HL-60 (cell line): ENCODE data around the gene FILIP1L.

Source experiments
- DNase-seq, 2 experiments: peaks; one replicate each; pipeline ENCODE4 v3.0.0-alpha.2; 2010 to 2020; ENCODE audit warnings: low read depth in 1 of 2, low spot score in 1 of 2
- H3K27ac ChIP-seq: fragments of 250-450 bp; sonication (Bioruptor Pico); replicated peaks from 2 replicates; pipeline ENCODE4 v1.5.1; 2020; ENCODE audit warnings: mild to moderate bottlenecking, moderate library complexity
- H3K27me3 ChIP-seq: fragments of 250-450 bp; sonication (Bioruptor Pico); 2 replicates; pipeline ENCODE4 v1.5.1; 2021; ENCODE audit warnings: mild to moderate bottlenecking, moderate library complexity; ENCODE audit not compliant: insufficient read depth, poor library complexity, severe bottlenecking
- H3K4me3 ChIP-seq: replicated peaks from 2 replicates; pipeline ENCODE4 v1.5.1; 2011; ENCODE audit warnings: mild to moderate bottlenecking, control low read depth, low read length; ENCODE audit not compliant: insufficient read depth
- GABPA ChIP-seq: IDR thresholded peaks from 2 replicates; pipeline ENCODE4 v1.6.1; 2012; ENCODE audit warnings: low read depth
- POLR2AphosphoS5 ChIP-seq: IDR thresholded peaks from 2 replicates; pipeline ENCODE4 v1.6.1; 2012; ENCODE audit warnings: low read depth
- SPI1 ChIP-seq: IDR thresholded peaks from 2 replicates; pipeline ENCODE4 v1.6.1; 2012; ENCODE audit warnings: low read depth, mild to moderate bottlenecking, borderline replicate concordance
- TF ChIP-seq, protein P1 (sequence below): IDR thresholded peaks from one replicate; pipeline ENCODE4 v1.5.1; 2011; ENCODE audit warnings: low read length, control low read depth, inconsistent platforms; ENCODE audit not compliant: insufficient read depth
- TF ChIP-seq, protein P2 (sequence below): IDR thresholded peaks from 2 replicates; pipeline ENCODE4 v1.6.1; 2012; ENCODE audit warnings: low read depth; ENCODE audit not compliant: insufficient replicate concordance

FILIP1L gene

DNA sequence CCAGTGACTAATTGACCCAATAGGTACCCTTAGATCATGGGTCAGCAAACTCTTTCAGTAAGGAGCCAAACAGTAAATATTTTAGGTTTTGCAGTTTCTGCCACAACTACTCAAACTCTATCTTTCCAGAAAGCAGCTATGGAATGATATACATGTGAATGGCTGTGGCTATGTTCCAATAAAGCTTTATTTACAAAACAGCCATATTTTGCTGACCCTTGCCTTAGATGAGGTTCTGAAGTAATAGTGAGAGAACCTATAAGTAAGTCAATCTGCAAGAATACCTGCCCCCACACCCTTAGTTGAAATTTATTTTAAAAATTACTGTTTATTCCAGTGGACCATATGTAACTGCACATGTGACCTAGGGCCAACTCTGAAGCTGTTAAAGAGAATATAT is 162.6 kb downstream of the FILIP1L start:
- Histone ChIP-seq H3K27me3 (no peaks in the 10 kb centered on the region), H3K27ac (no peak overlapping the region), H3K4me3 (no peak overlapping the region)
- TF ChIP-seq POLR2AphosphoS5: no peak
- no peak for TF ChIP-seq GABPA
- TF ChIP-seq, protein P1, sequence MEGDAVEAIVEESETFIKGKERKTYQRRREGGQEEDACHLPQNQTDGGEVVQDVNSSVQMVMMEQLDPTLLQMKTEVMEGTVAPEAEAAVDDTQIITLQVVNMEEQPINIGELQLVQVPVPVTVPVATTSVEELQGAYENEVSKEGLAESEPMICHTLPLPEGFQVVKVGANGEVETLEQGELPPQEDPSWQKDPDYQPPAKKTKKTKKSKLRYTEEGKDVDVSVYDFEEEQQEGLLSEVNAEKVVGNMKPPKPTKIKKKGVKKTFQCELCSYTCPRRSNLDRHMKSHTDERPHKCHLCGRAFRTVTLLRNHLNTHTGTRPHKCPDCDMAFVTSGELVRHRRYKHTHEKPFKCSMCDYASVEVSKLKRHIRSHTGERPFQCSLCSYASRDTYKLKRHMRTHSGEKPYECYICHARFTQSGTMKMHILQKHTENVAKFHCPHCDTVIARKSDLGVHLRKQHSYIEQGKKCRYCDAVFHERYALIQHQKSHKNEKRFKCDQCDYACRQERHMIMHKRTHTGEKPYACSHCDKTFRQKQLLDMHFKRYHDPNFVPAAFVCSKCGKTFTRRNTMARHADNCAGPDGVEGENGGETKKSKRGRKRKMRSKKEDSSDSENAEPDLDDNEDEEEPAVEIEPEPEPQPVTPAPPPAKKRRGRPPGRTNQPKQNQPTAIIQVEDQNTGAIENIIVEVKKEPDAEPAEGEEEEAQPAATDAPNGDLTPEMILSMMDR: no peak
- TF ChIP-seq, protein P2, sequence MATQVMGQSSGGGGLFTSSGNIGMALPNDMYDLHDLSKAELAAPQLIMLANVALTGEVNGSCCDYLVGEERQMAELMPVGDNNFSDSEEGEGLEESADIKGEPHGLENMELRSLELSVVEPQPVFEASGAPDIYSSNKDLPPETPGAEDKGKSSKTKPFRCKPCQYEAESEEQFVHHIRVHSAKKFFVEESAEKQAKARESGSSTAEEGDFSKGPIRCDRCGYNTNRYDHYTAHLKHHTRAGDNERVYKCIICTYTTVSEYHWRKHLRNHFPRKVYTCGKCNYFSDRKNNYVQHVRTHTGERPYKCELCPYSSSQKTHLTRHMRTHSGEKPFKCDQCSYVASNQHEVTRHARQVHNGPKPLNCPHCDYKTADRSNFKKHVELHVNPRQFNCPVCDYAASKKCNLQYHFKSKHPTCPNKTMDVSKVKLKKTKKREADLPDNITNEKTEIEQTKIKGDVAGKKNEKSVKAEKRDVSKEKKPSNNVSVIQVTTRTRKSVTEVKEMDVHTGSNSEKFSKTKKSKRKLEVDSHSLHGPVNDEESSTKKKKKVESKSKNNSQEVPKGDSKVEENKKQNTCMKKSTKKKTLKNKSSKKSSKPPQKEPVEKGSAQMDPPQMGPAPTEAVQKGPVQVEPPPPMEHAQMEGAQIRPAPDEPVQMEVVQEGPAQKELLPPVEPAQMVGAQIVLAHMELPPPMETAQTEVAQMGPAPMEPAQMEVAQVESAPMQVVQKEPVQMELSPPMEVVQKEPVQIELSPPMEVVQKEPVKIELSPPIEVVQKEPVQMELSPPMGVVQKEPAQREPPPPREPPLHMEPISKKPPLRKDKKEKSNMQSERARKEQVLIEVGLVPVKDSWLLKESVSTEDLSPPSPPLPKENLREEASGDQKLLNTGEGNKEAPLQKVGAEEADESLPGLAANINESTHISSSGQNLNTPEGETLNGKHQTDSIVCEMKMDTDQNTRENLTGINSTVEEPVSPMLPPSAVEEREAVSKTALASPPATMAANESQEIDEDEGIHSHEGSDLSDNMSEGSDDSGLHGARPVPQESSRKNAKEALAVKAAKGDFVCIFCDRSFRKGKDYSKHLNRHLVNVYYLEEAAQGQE: no peak
- TF ChIP-seq SPI1: no peak
- DNase-seq: no peak

DNA sequence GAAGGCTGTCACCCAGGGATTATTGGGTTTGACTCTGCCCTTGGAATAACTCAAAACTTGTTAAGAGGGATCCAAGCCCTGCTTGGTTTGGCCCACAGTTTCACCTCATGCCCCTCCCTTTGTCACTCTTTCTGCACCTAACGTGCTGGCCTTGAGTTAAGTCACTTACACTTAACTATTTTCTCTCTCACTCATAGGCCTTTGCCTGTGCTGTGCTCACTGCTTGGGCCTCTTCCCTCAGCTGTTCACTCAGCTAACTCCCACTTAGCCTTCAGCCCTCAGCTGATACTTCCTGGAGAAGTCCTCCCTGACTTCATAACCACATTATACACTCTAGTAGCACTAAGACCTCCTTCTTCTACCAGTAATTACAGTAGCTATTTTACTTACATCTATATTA is 163.4 kb downstream of the FILIP1L start:
- Histone ChIP-seq H3K4me3 (no peak overlapping the region), H3K27ac (no peak overlapping the region), H3K27me3 (no peaks in the 10 kb centered on the region)
- DNase-seq: peak in 1 of 2 experiments; percentile 7
- TF ChIP-seq GABPA: no peak
- TF ChIP-seq, protein P2: no peak
- TF ChIP-seq, protein P1: no peak
- no peak for TF ChIP-seq POLR2AphosphoS5
- no peak for TF ChIP-seq SPI1

DNA sequence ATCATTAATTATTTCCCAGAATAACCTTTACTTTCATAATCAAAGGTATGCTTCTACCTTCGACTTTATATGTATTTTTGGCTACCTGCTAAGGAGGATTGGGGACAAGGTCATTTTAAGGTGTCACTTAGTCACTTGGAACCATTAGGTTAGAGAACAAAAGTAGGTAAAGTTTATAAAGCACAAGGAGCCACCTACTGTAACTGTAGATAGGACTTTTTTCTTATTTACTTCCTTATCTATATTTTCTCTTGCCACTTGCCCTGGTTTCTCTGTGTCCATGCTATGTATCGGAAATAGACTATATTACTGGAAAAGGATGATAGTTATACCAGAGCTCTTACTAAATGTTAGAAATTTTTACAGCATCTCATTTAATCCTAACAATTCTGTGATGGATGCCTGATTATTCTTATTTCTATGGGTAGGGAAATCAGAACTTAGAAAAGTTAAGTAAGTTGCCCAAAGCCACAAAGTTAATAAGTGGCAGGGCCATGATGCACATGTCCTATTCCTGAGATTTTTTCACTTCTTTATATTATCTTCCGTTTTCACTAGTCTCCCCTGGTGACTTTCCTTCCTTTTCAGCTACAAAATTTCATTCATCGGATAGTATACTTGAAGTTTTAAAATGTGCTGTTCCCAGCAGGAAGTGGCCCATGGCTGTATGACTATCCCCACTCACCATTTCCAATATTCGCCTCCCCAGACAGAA is 164.2 kb downstream of the FILIP1L start:
- Histone ChIP-seq H3K4me3 (no peak overlapping the region), H3K27me3 (no peaks in the 10 kb centered on the region), H3K27ac (no peak overlapping the region)
- no peak for DNase-seq
- TF ChIP-seq SPI1 (no peak), GABPA (no peak), POLR2AphosphoS5 (no peak)
- TF ChIP-seq, protein P2: no peak
- TF ChIP-seq, protein P1: no peak
